ENCODE measurements around the gene ZBED4. TPM values are rescaled to one million over a fixed set of nuclear protein-coding genes. Genes with fewer than 3 reads are reported as not detected.

Gene ZBED4
- total and polyA plus RNA-seq, 4 experiments from 2014 or later: 6.7 to 18.6 (median 13.9) TPM

GRCh38 chr22:49855251-49855911 lies 1.7 kb downstream of the ZBED4 start:
- no peaks in the 10 kb centered on the region for H3K9me3 ChIP-seq (ENCODE audit: control insufficient read depth in 1 of 2, low read length in 2 of 2)
- H3K36me3 ChIP-seq (ENCODE audit: insufficient read depth, low read length): no peaks in the 10 kb centered on the region
- Mint-ChIP-seq H3K4me1 (peaks cover 35 to 69% (median 56%) of the 10 kb centered on the region in 4 donors), H3K27ac (peak overlapping the region; percentile 92 to 96 (median 94)), H3K9me3 (peaks cover 0 to 1% (median 0%) of the 10 kb centered on the region in 8 donors), H3K36me3 (peaks cover 0 to 10% of the 10 kb centered on the region in 2 donors), H3K4me3 (peak overlapping the region; percentile 92 to 97 (median 94)), H3K27me3 (no peaks in the 10 kb centered on the region)
- peak overlapping the region in 1 of 2 donors; percentile 53 for H3K4me3 ChIP-seq (ENCODE audit: low read length in 2 of 2)
- ChIA-PET POLR2A (ENCODE audit: partially characterized antibody) (interaction anchor here (0.8 to 4.4 kb wide), 12 partner anchors 13 to 105 kb away, joined by 3 to 39 read pairs (median 5); partner anchors contain the start of genes ALG12, BRD1, CRELD2 and PIM3), CTCF (ENCODE audit: partially characterized antibody) (interaction anchor here (0.8 to 1.9 kb wide), 2 partner anchors 61 to 88 kb away, joined by 3 to 4 read pairs; no protein-coding TSS in a partner anchor)
- DNase-seq: no peak
- intact Hi-C loops (cut with micrococcal nuclease): loop anchor here (2.0 kb wide), 1 partner anchor 15 kb away; no protein-coding TSS in a partner anchor
- H3K4me1 ChIP-seq (ENCODE audit: insufficient read depth, low read length): peaks cover 29% of the 10 kb centered on the region
- no peaks in the 10 kb centered on the region for H3K27me3 ChIP-seq (ENCODE audit: insufficient read depth, low read length)
- H3K27ac ChIP-seq (ENCODE audit: low read depth, low read length): peak overlapping the region; percentile 61

- no peaks in the 10 kb centered on the region for H3K9me3 ChIP-seq (ENCODE audit: control insufficient read depth in 1 of 2, low read length in 2 of 2)
- peaks cover 31% of the 10 kb centered on the region for H3K4me1 ChIP-seq (ENCODE audit: insufficient read depth, low read length)
- H3K27ac ChIP-seq (ENCODE audit: low read depth, low read length): no peak overlapping the region
- intact Hi-C loops (cut with micrococcal nuclease): no loop called here
- no peak overlapping the region for H3K4me3 ChIP-seq (ENCODE audit: low read length in 2 of 2)
- Mint-ChIP-seq H3K36me3 (peaks cover 0 to 10% of the 10 kb centered on the region in 2 donors), H3K9me3 (peaks cover 0 to 1% (median 0%) of the 10 kb centered on the region in 8 donors), H3K27ac (peak overlapping the region in 4 of 7 donors; percentile 48 to 94 (median 92)), H3K27me3 (no peaks in the 10 kb centered on the region), H3K4me1 (peaks cover 33 to 65% (median 53%) of the 10 kb centered on the region in 4 donors), H3K4me3 (peak overlapping the region in 5 of 8 donors; percentile 92 to 97 (median 95))
- ChIA-PET CTCF (ENCODE audit: partially characterized antibody) (no interaction called here), POLR2A (ENCODE audit: partially characterized antibody) (interaction anchor here (0.6 to 4.4 kb wide), 3 partner anchors 13 to 61 kb away, joined by 4 to 39 read pairs (median 18); partner anchors contain the start of gene BRD1)
- no peak for DNase-seq
- H3K27me3 ChIP-seq (ENCODE audit: insufficient read depth, low read length): no peaks in the 10 kb centered on the region
- H3K36me3 ChIP-seq (ENCODE audit: insufficient read depth, low read length): no peaks in the 10 kb centered on the region
Observed at GRCh38 chr22:49856343-49856742, 2.7 kb downstream of the ZBED4 start.

GRCh38 chr22:49856766-49857618 lies 3.3 kb downstream of the ZBED4 start:
- H3K36me3 ChIP-seq (ENCODE audit: insufficient read depth, low read length): no peaks in the 10 kb centered on the region
- H3K27ac ChIP-seq (ENCODE audit: low read depth, low read length): no peak overlapping the region
- ChIA-PET CTCF (ENCODE audit: partially characterized antibody) (no interaction called here), POLR2A (ENCODE audit: partially characterized antibody) (interaction anchor here (0.7 to 4.4 kb wide), 3 partner anchors 13 to 31 kb away, joined by 3 to 39 read pairs (median 18); partner anchors contain the start of gene BRD1)
- peaks cover 34% of the 10 kb centered on the region for H3K4me1 ChIP-seq (ENCODE audit: insufficient read depth, low read length)
- no peak for DNase-seq
- Mint-ChIP-seq H3K36me3 (peaks cover 0 to 10% of the 10 kb centered on the region in 2 donors), H3K9me3 (peaks cover 0 to 1% (median 0%) of the 10 kb centered on the region in 8 donors), H3K27me3 (no peaks in the 10 kb centered on the region), H3K27ac (peak overlapping the region in 4 of 7 donors; percentile 46 to 84 (median 64)), H3K4me1 (peaks cover 35 to 65% (median 52%) of the 10 kb centered on the region in 4 donors), H3K4me3 (peak overlapping the region in 1 of 8 donors; percentile 45)
- H3K4me3 ChIP-seq (ENCODE audit: low read length in 2 of 2): no peak overlapping the region
- intact Hi-C loops (cut with micrococcal nuclease): no loop called here
- no peaks in the 10 kb centered on the region for H3K27me3 ChIP-seq (ENCODE audit: insufficient read depth, low read length)
- H3K9me3 ChIP-seq (ENCODE audit: control insufficient read depth in 1 of 2, low read length in 2 of 2): no peaks in the 10 kb centered on the region

GRCh38 chr22:49858827-49859226 lies 5.2 kb downstream of the ZBED4 start:
- POLR2A ChIA-PET (ENCODE audit: partially characterized antibody): no interaction called here
- intact Hi-C loops (cut with micrococcal nuclease): no loop called here
- Mint-ChIP-seq H3K9me3 (peaks cover 0 to 1% (median 0%) of the 10 kb centered on the region in 8 donors), H3K36me3 (peaks cover 0 to 12% of the 10 kb centered on the region in 2 donors), H3K27ac (peak overlapping the region in 4 of 7 donors; percentile 1 to 71 (median 32)), H3K4me1 (peaks cover 35 to 74% (median 55%) of the 10 kb centered on the region in 4 donors), H3K4me3 (peak overlapping the region in 1 of 8 donors; percentile 71), H3K27me3 (no peaks in the 10 kb centered on the region)
- H3K27ac ChIP-seq (ENCODE audit: low read depth, low read length): no peak overlapping the region
- CTCF ChIA-PET (ENCODE audit: partially characterized antibody): interaction anchor here (1.4 to 2.2 kb wide), 2 partner anchors 9 to 91 kb away, joined by 4 to 6 read pairs; no protein-coding TSS in a partner anchor
- no peak overlapping the region for H3K4me3 ChIP-seq (ENCODE audit: low read length in 2 of 2)
- H3K36me3 ChIP-seq (ENCODE audit: insufficient read depth, low read length): no peaks in the 10 kb centered on the region
- H3K9me3 ChIP-seq (ENCODE audit: control insufficient read depth in 1 of 2, low read length in 2 of 2): no peaks in the 10 kb centered on the region
- H3K4me1 ChIP-seq (ENCODE audit: insufficient read depth, low read length): peaks cover 37% of the 10 kb centered on the region
- DNase-seq: no peak
- H3K27me3 ChIP-seq (ENCODE audit: insufficient read depth, low read length): no peaks in the 10 kb centered on the region

GRCh38 chr22:49861642-49862495 lies 8.2 kb downstream of the ZBED4 start:
- Mint-ChIP-seq H3K9me3 (peaks cover 0 to 16% (median 13%) of the 10 kb centered on the region in 8 donors), H3K4me3 (peak overlapping the region in 1 of 8 donors; percentile 15), H3K27me3 (no peaks in the 10 kb centered on the region), H3K27ac (peak overlapping the region; percentile 15 to 88 (median 43)), H3K4me1 (peaks cover 32 to 70% (median 50%) of the 10 kb centered on the region in 4 donors), H3K36me3 (peaks cover 14 to 16% of the 10 kb centered on the region in 2 donors)
- Histone ChIP-seq H3K9me3 (ENCODE audit: control insufficient read depth in 1 of 2, low read length in 2 of 2) (no peaks in the 10 kb centered on the region), H3K27me3 (ENCODE audit: insufficient read depth, low read length) (no peaks in the 10 kb centered on the region), H3K36me3 (ENCODE audit: insufficient read depth, low read length) (no peaks in the 10 kb centered on the region), H3K4me3 (ENCODE audit: low read length in 2 of 2) (no peak overlapping the region), H3K4me1 (ENCODE audit: insufficient read depth, low read length) (peaks cover 26% of the 10 kb centered on the region), H3K27ac (ENCODE audit: low read depth, low read length) (no peak overlapping the region)
- POLR2A ChIA-PET (ENCODE audit: partially characterized antibody): interaction anchor here (0.7 kb wide), 1 partner anchor 43 kb away, joined by 4 read pairs; no protein-coding TSS in a partner anchor
- CTCF ChIA-PET (ENCODE audit: partially characterized antibody): no interaction called here
- DNase-seq: no peak
- intact Hi-C loops (cut with micrococcal nuclease): no loop called here

- Mint-ChIP-seq H3K36me3 (peaks cover 20 to 21% of the 10 kb centered on the region in 2 donors), H3K9me3 (peaks cover 0 to 20% (median 18%) of the 10 kb centered on the region in 8 donors), H3K4me3 (no peak overlapping the region), H3K27me3 (no peaks in the 10 kb centered on the region), H3K4me1 (peaks cover 36 to 70% (median 51%) of the 10 kb centered on the region in 4 donors), H3K27ac (peak overlapping the region in 2 of 7 donors; percentile 10 to 60)
- Histone ChIP-seq H3K27ac (ENCODE audit: low read depth, low read length) (no peak overlapping the region), H3K4me1 (ENCODE audit: insufficient read depth, low read length) (peaks cover 26% of the 10 kb centered on the region), H3K27me3 (ENCODE audit: insufficient read depth, low read length) (no peaks in the 10 kb centered on the region), H3K4me3 (ENCODE audit: low read length in 2 of 2) (no peak overlapping the region), H3K36me3 (ENCODE audit: insufficient read depth, low read length) (no peaks in the 10 kb centered on the region), H3K9me3 (ENCODE audit: control insufficient read depth in 1 of 2, low read length in 2 of 2) (no peaks in the 10 kb centered on the region)
- DNase-seq: no peak
- intact Hi-C loops (cut with micrococcal nuclease): no loop called here
- POLR2A ChIA-PET (ENCODE audit: partially characterized antibody): no interaction called here
- CTCF ChIA-PET (ENCODE audit: partially characterized antibody): no interaction called here
Observed at GRCh38 chr22:49862496-49862776, 8.8 kb downstream of the ZBED4 start.

All from CD4-positive, alpha-beta memory T cell (primary cell).